Measurements from ENCODE around the gene DOLPP1.
A peak's percentile ranks its signal among the peaks of the same experiment; 100 is the strongest.
"Not testable (repeated sequence)": the region's sequence is repeated elsewhere in the genome, so short reads cannot be mapped to it uniquely, and the experiment has no call there.

Gene DOLPP1

GRCh38 chr9:129080601-129081387, at the start of gene DOLPP1:
Gene DOLPP1, plus strand, starts transcription at chr9:129081111. Its CDS starts 21 bp downstream, at chr9:129081132.
- peak; percentile 99 for DNase-seq

GRCh38 chr9:129031514-129031913, 49.4 kb upstream of the DOLPP1 start:
- no peak for DNase-seq

- DNase-seq = no peak
These were observed 48.3 kb upstream of the DOLPP1 start for GRCh38 chr9:129032541-129033159.

- no peak for DNase-seq
These were observed 47.7 kb upstream of the DOLPP1 start for GRCh38 chr9:129033216-129033615.

- DNase-seq = not testable (repeated sequence)
These were observed 45.1 kb upstream of the DOLPP1 start for GRCh38 chr9:129035838-129036237.

- peak; percentile 98 for DNase-seq
These were observed 44.5 kb upstream of the DOLPP1 start, which contains the start of gene MIGA2 for GRCh38 chr9:129036241-129036922. Gene MIGA2, plus strand, starts transcription at chr9:129036626. Its CDS starts 3,969 bp downstream, at chr9:129040595.

- no peak for DNase-seq
These were observed 43.8 kb upstream of the DOLPP1 start for GRCh38 chr9:129036923-129037766.

- DNase-seq = no peak
These were observed 43.2 kb upstream of the DOLPP1 start for GRCh38 chr9:129037767-129038098.

- no peak for DNase-seq
These were observed 42.6 kb upstream of the DOLPP1 start for GRCh38 chr9:129038109-129038852.

GRCh38 chr9:129040113-129040643, 40.7 kb upstream of the DOLPP1 start:
- no peak for DNase-seq

- DNase-seq = no peak
These were observed 38.9 kb upstream of the DOLPP1 start for GRCh38 chr9:129042016-129042415.

GRCh38 chr9:129052592-129052991, 28.3 kb upstream of the DOLPP1 start:
- DNase-seq = no peak

GRCh38 chr9:129053020-129053419, 27.9 kb upstream of the DOLPP1 start:
- no peak for DNase-seq

GRCh38 chr9:129054163-129054851, 26.6 kb upstream of the DOLPP1 start:
- DNase-seq = no peak

- DNase-seq = no peak
These were observed 21.7 kb upstream of the DOLPP1 start for GRCh38 chr9:129058965-129059795.

GRCh38 chr9:129059796-129060785, 20.8 kb upstream of the DOLPP1 start:
- DNase-seq = no peak

- no peak for DNase-seq
These were observed 19.9 kb upstream of the DOLPP1 start for GRCh38 chr9:129060991-129061390.

- DNase-seq = no peak
These were observed 17.9 kb upstream of the DOLPP1 start for GRCh38 chr9:129063061-129063460.

GRCh38 chr9:129064499-129064908, 16.4 kb upstream of the DOLPP1 start:
- no peak for DNase-seq

All from CD4-positive, alpha-beta T cell treated with Interleukin-17A for 1 hour (primary cell).